Left ventricle myocardium inferior (tissue), 1 donor: ENCODE measurements around the gene SLIRP. TPM values are rescaled to one million over a fixed set of nuclear protein-coding genes. Genes with fewer than 3 reads are reported as not detected.
"Not testable (repeated sequence)": the region's sequence is repeated elsewhere in the genome, so short reads cannot be mapped to it uniquely, and the experiment has no call there.

ENCODE experiments used
- DNase-seq: peaks from one replicate; pipeline ENCODE4 v3.0.0-alpha.2; 2020
- H3K27ac ChIP-seq: fragments of 200-600 bp; replicated peaks from 2 replicates; pipeline ENCODE4 v1.8.0; 2021
- H3K27me3 ChIP-seq: fragments of 200-600 bp; 2 replicates; pipeline ENCODE4 v1.8.0; 2021; ENCODE audit warnings: low read depth
- H3K36me3 ChIP-seq: fragments of 200-600 bp; 2 replicates; pipeline ENCODE4 v1.8.0; 2021
- H3K4me1 ChIP-seq: fragments of 200-600 bp; 2 replicates; pipeline ENCODE4 v1.8.0; 2021
- H3K4me3 ChIP-seq: fragments of 200-600 bp; 2 replicates; pipeline ENCODE4 v1.8.0; 2021; ENCODE audit warnings: mild to moderate bottlenecking, moderate library complexity
- H3K9me3 ChIP-seq: fragments of 200-600 bp; replicated peaks from 2 replicates; pipeline ENCODE4 v1.8.0; 2021
- intact Hi-C: fragments of 100-400 bp; cut with micrococcal nuclease; formaldehyde crosslinking; loops from one replicate; pipeline ENCODE4 v1.11.0; 2022
- total RNA-seq: library from RNA; stranded (reverse); fragmentation: NEBNext Ultra II Directional; extraction: Animal tissue kit (Norgen Biotek cat#: 25700); gene quantifications from one replicate; pipeline ENCODE4 v1.2.1, GENCODE V29; 2021
- TF ChIP-seq, protein P1 (sequence below): fragments of 200-600 bp; IDR thresholded peaks from 2 replicates; pipeline ENCODE4 v1.8.0; 2021; ENCODE audit warnings: antibody characterized with exemption, mild to moderate bottlenecking, borderline replicate concordance
- donor health status: DM: no; HTN: yes; CAD: no; lungs with severe emphysema.

SLIRP gene
- total RNA-seq, 1 donor from 2014 or later = 204 TPM

- no peak for DNase-seq
- peaks cover 73% of the 10 kb centered on the region for H3K36me3 ChIP-seq
- intact Hi-C loops = no loop called here
Observed at GRCh38 chr14:77741438-77741837, 33.5 kb downstream of the SLIRP start.

DNA sequence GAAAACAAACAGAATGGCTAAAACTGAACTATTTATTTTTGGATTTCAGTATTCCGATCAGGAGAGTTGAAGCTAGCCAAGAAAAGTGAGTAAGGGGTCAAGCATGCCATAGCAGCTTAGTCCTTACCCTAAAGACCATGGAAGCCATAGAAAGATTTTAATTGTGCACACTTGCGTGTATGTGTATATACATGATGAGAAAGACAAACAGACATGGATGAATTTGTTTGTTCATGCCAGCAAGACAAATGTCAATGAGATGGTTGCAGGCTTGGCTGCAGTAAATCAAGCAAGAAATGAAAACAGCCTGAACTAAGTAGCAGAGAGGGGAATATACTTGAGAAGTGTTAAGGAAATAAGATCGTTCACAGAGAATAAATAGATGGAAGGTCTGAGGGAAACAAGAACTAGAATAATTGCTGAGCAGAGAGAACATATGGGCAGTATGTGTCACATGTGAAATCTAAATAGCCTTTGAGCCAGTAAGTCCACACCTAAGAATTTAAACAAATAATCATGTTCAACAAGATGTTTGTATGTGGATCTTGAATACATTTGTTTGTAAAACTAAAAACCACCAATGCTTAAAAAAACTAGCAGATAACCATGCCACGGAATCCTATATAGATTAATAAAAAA lies 38.3 kb downstream of the SLIRP start:
- Histone ChIP-seq H3K36me3 (peaks cover 79% of the 10 kb centered on the region), H3K4me1 (peaks cover 13% of the 10 kb centered on the region), H3K9me3 (no peaks in the 10 kb centered on the region), H3K27me3 (no peaks in the 10 kb centered on the region), H3K27ac (no peak overlapping the region), H3K4me3 (no peak overlapping the region)
- no peak for DNase-seq
- TF ChIP-seq, protein P1, sequence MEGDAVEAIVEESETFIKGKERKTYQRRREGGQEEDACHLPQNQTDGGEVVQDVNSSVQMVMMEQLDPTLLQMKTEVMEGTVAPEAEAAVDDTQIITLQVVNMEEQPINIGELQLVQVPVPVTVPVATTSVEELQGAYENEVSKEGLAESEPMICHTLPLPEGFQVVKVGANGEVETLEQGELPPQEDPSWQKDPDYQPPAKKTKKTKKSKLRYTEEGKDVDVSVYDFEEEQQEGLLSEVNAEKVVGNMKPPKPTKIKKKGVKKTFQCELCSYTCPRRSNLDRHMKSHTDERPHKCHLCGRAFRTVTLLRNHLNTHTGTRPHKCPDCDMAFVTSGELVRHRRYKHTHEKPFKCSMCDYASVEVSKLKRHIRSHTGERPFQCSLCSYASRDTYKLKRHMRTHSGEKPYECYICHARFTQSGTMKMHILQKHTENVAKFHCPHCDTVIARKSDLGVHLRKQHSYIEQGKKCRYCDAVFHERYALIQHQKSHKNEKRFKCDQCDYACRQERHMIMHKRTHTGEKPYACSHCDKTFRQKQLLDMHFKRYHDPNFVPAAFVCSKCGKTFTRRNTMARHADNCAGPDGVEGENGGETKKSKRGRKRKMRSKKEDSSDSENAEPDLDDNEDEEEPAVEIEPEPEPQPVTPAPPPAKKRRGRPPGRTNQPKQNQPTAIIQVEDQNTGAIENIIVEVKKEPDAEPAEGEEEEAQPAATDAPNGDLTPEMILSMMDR = no peak
- intact Hi-C loops = no loop called here

More at GRCh38 chr14:77741438-77741837, 33.5 kb downstream of the SLIRP start:
- H3K27ac ChIP-seq = no peak overlapping the region
- H3K27me3 ChIP-seq = no peaks in the 10 kb centered on the region
- no peak overlapping the region for H3K4me3 ChIP-seq
- peaks cover 17% of the 10 kb centered on the region for H3K4me1 ChIP-seq
- TF ChIP-seq, protein P1 = no peak
- H3K9me3 ChIP-seq = no peaks in the 10 kb centered on the region

- H3K36me3 ChIP-seq = peaks cover 82% of the 10 kb centered on the region
- H3K27ac ChIP-seq, H3K9me3 ChIP-seq, H3K27me3 ChIP-seq, intact Hi-C loops, H3K4me3 ChIP-seq, DNase-seq: not testable (repeated sequence)
- peaks cover 23% of the 10 kb centered on the region for H3K4me1 ChIP-seq
Observed at GRCh38 chr14:77747425-77747824, 39.5 kb downstream of the SLIRP start.

- no peaks in the 10 kb centered on the region for H3K9me3 ChIP-seq
- H3K27me3 ChIP-seq = no peaks in the 10 kb centered on the region
- TF ChIP-seq, protein P1 = no peak
- no peak for DNase-seq
- intact Hi-C loops = no loop called here
- peaks cover 66% of the 10 kb centered on the region for H3K36me3 ChIP-seq
- H3K27ac ChIP-seq = no peak overlapping the region
- H3K4me3 ChIP-seq = no peak overlapping the region
- peaks cover 44% of the 10 kb centered on the region for H3K4me1 ChIP-seq
Observed at GRCh38 chr14:77752266-77752665, 44.4 kb downstream of the SLIRP start.

- Histone ChIP-seq H3K4me3 (no peak overlapping the region), H3K27ac (no peak overlapping the region), H3K4me1 (peaks cover 51% of the 10 kb centered on the region), H3K27me3 (no peaks in the 10 kb centered on the region), H3K36me3 (peaks cover 61% of the 10 kb centered on the region), H3K9me3 (no peaks in the 10 kb centered on the region)
- TF ChIP-seq, protein P1 = no peak
- intact Hi-C loops = no loop called here
- DNase-seq = no peak
Observed at GRCh38 chr14:77752799-77753516, 45.1 kb downstream of the SLIRP start.
